Muscle layer of duodenum (tissue), 2 donors: ENCODE measurements around the gene SORCS2.

ENCODE experiments used
- H3K27ac ChIP-seq: one replicate; pipeline ENCODE4 v1.7.0; 2013; ENCODE audit warnings: mild to moderate bottlenecking, low read length
- H3K27me3 ChIP-seq: one replicate; pipeline ENCODE4 v1.7.0; 2013; ENCODE audit warnings: low read depth, mild to moderate bottlenecking, control low read depth, low read length
- H3K36me3 ChIP-seq, 2 donors: one replicate each; pipeline ENCODE4 v1.7.0; 2013; ENCODE audit warnings: low read length in 2 of 2, control low read depth in 1 of 2, mild to moderate bottlenecking in 1 of 2; ENCODE audit not compliant: insufficient read depth in 2 of 2, control insufficient read depth in 1 of 2
- H3K4me1 ChIP-seq, 2 donors: one replicate each; pipeline ENCODE4 v1.7.0; 2013; ENCODE audit warnings: low read length in 2 of 2, mild to moderate bottlenecking in 2 of 2, control low read depth in 1 of 2, moderate library complexity in 1 of 2; ENCODE audit not compliant: insufficient read depth in 2 of 2, control insufficient read depth in 1 of 2
- H3K4me3 ChIP-seq, 2 donors: one replicate each; pipeline ENCODE4 v1.7.0; 2013; ENCODE audit warnings: low read length in 2 of 2, low read depth in 1 of 2, mild to moderate bottlenecking in 1 of 2
- H3K9me3 ChIP-seq, 2 donors: one replicate each; pipeline ENCODE4 v1.7.0; 2013; ENCODE audit warnings: low read length in 2 of 2, control low read depth in 1 of 2, mild to moderate bottlenecking in 1 of 2; ENCODE audit not compliant: control insufficient read depth in 1 of 2
- donor health status: healthy.

Gene SORCS2

GRCh38 chr4:7416745-7417432 is 224.6 kb downstream of the SORCS2 start:
- H3K4me3 ChIP-seq, result no peak overlapping the region
- no peaks in the 10 kb centered on the region for H3K27me3 ChIP-seq
- H3K4me1 ChIP-seq, result peaks cover 0 to 9% of the 10 kb centered on the region in 2 donors
- peaks cover 0 to 3% of the 10 kb centered on the region in 2 donors for H3K9me3 ChIP-seq
- H3K27ac ChIP-seq, result no peak overlapping the region
- no peaks in the 10 kb centered on the region for H3K36me3 ChIP-seq

DNA sequence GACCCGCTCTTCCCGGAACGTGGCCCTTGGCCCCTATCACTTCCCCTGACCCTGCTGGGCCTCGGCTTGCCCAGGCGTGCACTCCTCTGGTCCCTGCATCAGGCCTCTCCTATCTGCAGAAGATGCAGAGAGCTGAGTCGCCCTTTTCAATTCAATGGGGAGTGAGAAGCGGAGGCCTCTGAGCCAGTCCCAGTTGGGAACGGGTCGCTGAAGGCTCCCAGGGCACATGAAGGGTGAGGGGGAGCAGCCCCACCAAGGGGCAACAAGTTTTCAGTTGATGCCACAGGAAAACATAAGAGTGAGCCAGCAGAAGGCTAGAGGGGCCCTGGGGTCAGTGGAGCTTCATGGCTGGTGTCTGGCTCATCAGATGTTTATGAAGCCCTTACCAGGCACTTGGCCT is 225.3 kb downstream of the SORCS2 start:
- H3K9me3 ChIP-seq, result peaks cover 0 to 3% of the 10 kb centered on the region in 2 donors
- H3K27me3 ChIP-seq, result no peaks in the 10 kb centered on the region

GRCh38 chr4:7418131-7418943 is 226.0 kb downstream of the SORCS2 start:
- peaks cover 0 to 3% of the 10 kb centered on the region in 2 donors for H3K9me3 ChIP-seq
- H3K4me3 ChIP-seq, result no peak overlapping the region
- H3K4me1 ChIP-seq, result no peaks in the 10 kb centered on the region
- no peaks in the 10 kb centered on the region for H3K36me3 ChIP-seq
- no peaks in the 10 kb centered on the region for H3K27me3 ChIP-seq
- H3K27ac ChIP-seq, result no peak overlapping the region

More for the DNA sequence above, 225.3 kb downstream of the SORCS2 start:
- Histone ChIP-seq H3K27ac (no peak overlapping the region), H3K4me1 (peaks cover 0 to 2% of the 10 kb centered on the region in 2 donors), H3K4me3 (no peak overlapping the region), H3K36me3 (no peaks in the 10 kb centered on the region)

DNA sequence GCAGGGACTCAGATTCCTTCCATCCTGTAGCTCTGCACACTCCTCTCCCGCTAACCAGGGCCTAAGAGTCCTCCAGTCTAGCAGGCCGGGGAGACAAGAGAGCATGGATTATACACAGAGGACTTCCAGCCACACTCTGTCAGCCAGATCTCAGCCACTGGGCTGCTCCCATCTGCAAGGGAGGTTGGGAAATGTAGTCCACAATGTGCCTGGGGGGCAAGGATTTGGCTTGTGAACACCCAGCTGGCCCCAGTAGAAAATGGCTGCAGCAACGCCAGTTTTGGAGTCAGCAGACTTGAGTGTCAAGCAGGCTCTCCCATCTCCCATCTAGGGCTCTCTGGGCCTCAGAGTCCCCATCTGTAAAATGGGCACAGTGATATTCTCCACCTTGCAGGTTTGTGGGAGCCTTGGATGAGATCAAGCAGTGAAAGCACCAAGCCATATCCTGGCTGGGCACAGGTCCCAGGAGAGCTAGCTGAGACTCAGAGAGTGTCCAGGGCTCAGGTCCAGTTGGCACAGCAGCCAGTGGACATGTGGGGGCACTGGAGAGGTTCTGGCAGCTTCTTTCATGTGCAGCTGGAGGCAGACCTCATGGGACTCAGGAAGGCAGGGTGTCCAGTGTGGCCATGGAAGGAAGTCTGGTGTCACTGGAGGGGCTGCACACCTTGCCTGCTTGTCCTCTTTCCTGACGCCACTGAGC is 227.8 kb downstream of the SORCS2 start:
- Histone ChIP-seq H3K9me3 (peaks cover 0 to 3% of the 10 kb centered on the region in 2 donors), H3K36me3 (no peaks in the 10 kb centered on the region), H3K27me3 (no peaks in the 10 kb centered on the region), H3K4me3 (no peak overlapping the region), H3K27ac (no peak overlapping the region), H3K4me1 (no peaks in the 10 kb centered on the region)

GRCh38 chr4:7420661-7421040 is 228.3 kb downstream of the SORCS2 start:
- Histone ChIP-seq H3K36me3 (no peaks in the 10 kb centered on the region), H3K9me3 (peaks cover 0 to 3% of the 10 kb centered on the region in 2 donors), H3K4me3 (no peak overlapping the region), H3K27me3 (no peaks in the 10 kb centered on the region), H3K4me1 (no peaks in the 10 kb centered on the region), H3K27ac (no peak overlapping the region)

- H3K4me1 ChIP-seq, result no peaks in the 10 kb centered on the region
- H3K4me3 ChIP-seq, result no peak overlapping the region
- H3K9me3 ChIP-seq, result peaks cover 0 to 3% of the 10 kb centered on the region in 2 donors
- no peaks in the 10 kb centered on the region for H3K36me3 ChIP-seq
- H3K27me3 ChIP-seq, result no peaks in the 10 kb centered on the region
- H3K27ac ChIP-seq, result no peak overlapping the region
Observed at GRCh38 chr4:7421356-7422150, 229.2 kb downstream of the SORCS2 start.

- Histone ChIP-seq H3K27ac (no peak overlapping the region), H3K4me3 (no peak overlapping the region), H3K27me3 (no peaks in the 10 kb centered on the region), H3K9me3 (peaks cover 0 to 3% of the 10 kb centered on the region in 2 donors), H3K36me3 (no peaks in the 10 kb centered on the region), H3K4me1 (no peaks in the 10 kb centered on the region)
Observed at GRCh38 chr4:7422151-7422897, 230.0 kb downstream of the SORCS2 start.

GRCh38 chr4:7422898-7423180 is 230.5 kb downstream of the SORCS2 start:
- Histone ChIP-seq H3K9me3 (peaks cover 0 to 3% of the 10 kb centered on the region in 2 donors), H3K36me3 (no peaks in the 10 kb centered on the region), H3K27me3 (no peaks in the 10 kb centered on the region), H3K27ac (no peak overlapping the region), H3K4me1 (no peaks in the 10 kb centered on the region), H3K4me3 (no peak overlapping the region)

GRCh38 chr4:7423391-7423790 is 231.1 kb downstream of the SORCS2 start:
- H3K27me3 ChIP-seq, result no peaks in the 10 kb centered on the region
- H3K36me3 ChIP-seq, result no peaks in the 10 kb centered on the region
- no peak overlapping the region for H3K4me3 ChIP-seq
- H3K4me1 ChIP-seq, result no peaks in the 10 kb centered on the region
- H3K9me3 ChIP-seq, result peaks cover 0 to under 1% of the 10 kb centered on the region in 2 donors
- no peak overlapping the region for H3K27ac ChIP-seq

- no peaks in the 10 kb centered on the region for H3K27me3 ChIP-seq
- no peak overlapping the region for H3K27ac ChIP-seq
- H3K36me3 ChIP-seq, result no peaks in the 10 kb centered on the region
- no peaks in the 10 kb centered on the region for H3K9me3 ChIP-seq
- no peak overlapping the region for H3K4me3 ChIP-seq
- H3K4me1 ChIP-seq, result no peaks in the 10 kb centered on the region
Observed at GRCh38 chr4:7423801-7424552, 231.6 kb downstream of the SORCS2 start.
